Prostate gland (tissue), 2 donors: ENCODE data around the gene CELF3. TPM values are rescaled to one million over a fixed set of nuclear protein-coding genes. Genes with fewer than 3 reads are reported as not detected.
"Not testable (repeated sequence)": the region's sequence is repeated elsewhere in the genome, so short reads cannot be mapped to it uniquely, and the experiment has no call there.

ENCODE experiments used
- DNase-seq: peaks from one replicate; pipeline ENCODE4 v3.0.0-alpha.2; 2019; ENCODE audit warnings: low spot score
- H3K27ac ChIP-seq, 2 donors: fragments of 200-600 bp; sonication (generic); 2 replicates each; pipeline ENCODE4 v1.5.1; 2017 to 2019
- H3K27me3 ChIP-seq: fragments of 200-600 bp; sonication (generic); replicated peaks from 2 replicates; pipeline ENCODE4 v1.5.1; 2019; ENCODE audit not compliant: insufficient read depth
- H3K36me3 ChIP-seq, 2 donors: fragments of 200-600 bp; sonication (generic); 1 replicate in 1 of 2; 2 replicates in 1 of 2; pipeline versions ENCODE4 v1.5.1 to v1.8.1; 2017 to 2019
- H3K4me1 ChIP-seq: fragments of 200-600 bp; sonication (generic); replicated peaks from 2 replicates; pipeline ENCODE4 v1.5.1; 2019
- H3K4me3 ChIP-seq, 2 donors: fragments of 200-600 bp; sonication (generic); 2 replicates each; pipeline ENCODE4 v1.5.1; 2017 to 2019
- H3K9me3 ChIP-seq: fragments of 200-600 bp; sonication (generic); 2 replicates; pipeline ENCODE4 v1.5.1; 2017
- POLR2A ChIP-seq: fragments of 450-650 bp; IDR thresholded peaks from one replicate; pipeline ENCODE4 v1.6.1; 2016; ENCODE audit warnings: antibody characterized with exemption, mild to moderate bottlenecking
- POLR2AphosphoS5 ChIP-seq: sonication (generic); formaldehyde crosslinking; IDR thresholded peaks from one replicate; pipeline ENCODE4 v1.6.1; 2017; ENCODE audit warnings: antibody characterized with exemption
- WGBS: methylation state at CpG from one replicate; pipeline ENCODE4 v1.1.5; 2018; 5-methylcytosine and 5-hydroxymethylcytosine counted together
- intact Hi-C: fragments of 100-400 bp; cut with DNase I; formaldehyde crosslinking; loops from one replicate; pipeline ENCODE4 v1.14.2; 2022
- total RNA-seq, 2 donors: library from RNA; depleted of rRNA; stranded (reverse); fragments of >200 nt; gene quantifications; one replicate each; pipeline ENCODE4 v1.1.0, GENCODE V29; 2016
- TF ChIP-seq, protein P1 (sequence below), 4 experiments: fragments of 200-600 bp in 2 of 4; fragments of 450-650 bp in 2 of 4; sonication (generic) in 2 of 4; IDR thresholded peaks; 1 replicate in 3 of 4; 2 replicates in 1 of 4; pipeline ENCODE4 v1.5.1; 2016 to 2019; ENCODE audit warnings: antibody characterized with exemption in 4 of 4, mild to moderate bottlenecking in 2 of 4, moderate library complexity in 2 of 4

The CELF3 gene
- total RNA-seq, 2 donors from 2014 or later, result 0.34 TPM; not detected in 1

DNA sequence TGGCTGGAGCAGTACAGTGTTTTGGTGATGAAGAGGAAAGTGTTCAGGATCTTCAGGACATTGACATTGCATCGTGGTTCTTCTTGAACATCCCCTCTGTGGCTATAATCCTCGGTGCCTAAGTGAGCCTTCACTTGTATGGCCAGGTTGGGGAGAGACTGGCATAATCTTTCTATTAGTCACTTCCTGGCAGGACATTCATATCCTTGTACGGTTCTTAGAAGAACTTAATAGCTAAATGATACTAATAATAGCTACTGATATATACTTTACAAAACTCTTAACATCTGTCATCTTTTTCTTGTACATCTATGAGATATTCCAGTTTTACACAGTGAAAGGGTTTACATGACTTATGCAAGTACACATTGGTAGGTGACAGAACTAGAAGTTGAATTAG is 35.8 kb downstream of the CELF3 start:
- peak overlapping the region in 1 of 2 donors; percentile 52 for H3K27ac ChIP-seq

DNA sequence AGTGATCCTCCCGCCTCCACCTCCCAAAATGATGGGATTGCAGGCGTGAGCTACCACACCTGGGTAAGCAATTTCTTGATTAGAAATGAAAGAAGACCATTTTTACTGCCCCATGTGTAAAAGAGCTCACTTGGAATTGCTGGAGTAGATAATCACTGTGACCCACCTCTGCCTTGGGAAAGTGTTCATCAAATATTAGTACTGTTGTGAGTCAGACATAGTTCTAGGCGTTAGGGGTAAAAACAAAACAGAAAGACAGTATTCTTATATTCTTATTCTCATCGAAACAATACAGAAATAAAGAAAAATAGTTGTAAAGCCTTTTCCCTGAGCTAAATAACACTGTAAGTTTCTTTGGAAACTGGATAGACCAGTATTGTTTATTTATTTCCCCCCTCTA is 36.2 kb downstream of the CELF3 start:
- H3K4me3 ChIP-seq, result no peak overlapping the region
- H3K9me3 ChIP-seq, result no peaks in the 10 kb centered on the region
- H3K4me1 ChIP-seq, result peaks cover 5% of the 10 kb centered on the region
- 69% methylated on average over 4 of the region's 4 CpGs for WGBS
- no peaks in the 10 kb centered on the region for H3K36me3 ChIP-seq
- no peaks in the 10 kb centered on the region for H3K27me3 ChIP-seq
- intact Hi-C loops, result loop anchor here (10.0 kb wide), 1 partner anchor 66 kb away; the partner anchor contains the start of gene SNX27
- H3K27ac ChIP-seq, result peak overlapping the region in 1 of 2 donors; percentile 52
- no peak for TF ChIP-seq POLR2AphosphoS5
- TF ChIP-seq POLR2A, result no peak
- TF ChIP-seq, protein P1, sequence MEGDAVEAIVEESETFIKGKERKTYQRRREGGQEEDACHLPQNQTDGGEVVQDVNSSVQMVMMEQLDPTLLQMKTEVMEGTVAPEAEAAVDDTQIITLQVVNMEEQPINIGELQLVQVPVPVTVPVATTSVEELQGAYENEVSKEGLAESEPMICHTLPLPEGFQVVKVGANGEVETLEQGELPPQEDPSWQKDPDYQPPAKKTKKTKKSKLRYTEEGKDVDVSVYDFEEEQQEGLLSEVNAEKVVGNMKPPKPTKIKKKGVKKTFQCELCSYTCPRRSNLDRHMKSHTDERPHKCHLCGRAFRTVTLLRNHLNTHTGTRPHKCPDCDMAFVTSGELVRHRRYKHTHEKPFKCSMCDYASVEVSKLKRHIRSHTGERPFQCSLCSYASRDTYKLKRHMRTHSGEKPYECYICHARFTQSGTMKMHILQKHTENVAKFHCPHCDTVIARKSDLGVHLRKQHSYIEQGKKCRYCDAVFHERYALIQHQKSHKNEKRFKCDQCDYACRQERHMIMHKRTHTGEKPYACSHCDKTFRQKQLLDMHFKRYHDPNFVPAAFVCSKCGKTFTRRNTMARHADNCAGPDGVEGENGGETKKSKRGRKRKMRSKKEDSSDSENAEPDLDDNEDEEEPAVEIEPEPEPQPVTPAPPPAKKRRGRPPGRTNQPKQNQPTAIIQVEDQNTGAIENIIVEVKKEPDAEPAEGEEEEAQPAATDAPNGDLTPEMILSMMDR (IDR thresholded peaks at IDR 0.05), result no peak
- DNase-seq, result no peak

More for the DNA sequence above, 35.8 kb downstream of the CELF3 start:
- Histone ChIP-seq H3K4me1 (peaks cover 5% of the 10 kb centered on the region), H3K27me3 (no peaks in the 10 kb centered on the region), H3K9me3 (no peaks in the 10 kb centered on the region), H3K36me3 (no peaks in the 10 kb centered on the region), H3K4me3 (no peak overlapping the region)
- peak; percentile 70 for TF ChIP-seq POLR2AphosphoS5
- TF ChIP-seq POLR2A, result peak; percentile 11
- TF ChIP-seq, protein P1 (IDR thresholded peaks at IDR 0.05), result no peak
- DNase-seq, result peak; percentile 25
- intact Hi-C loops, result loop anchor here (10.0 kb wide), 1 partner anchor 66 kb away; the partner anchor contains the start of gene SNX27
- WGBS, result 21% methylated on average over 3 of the region's 3 CpGs

DNA sequence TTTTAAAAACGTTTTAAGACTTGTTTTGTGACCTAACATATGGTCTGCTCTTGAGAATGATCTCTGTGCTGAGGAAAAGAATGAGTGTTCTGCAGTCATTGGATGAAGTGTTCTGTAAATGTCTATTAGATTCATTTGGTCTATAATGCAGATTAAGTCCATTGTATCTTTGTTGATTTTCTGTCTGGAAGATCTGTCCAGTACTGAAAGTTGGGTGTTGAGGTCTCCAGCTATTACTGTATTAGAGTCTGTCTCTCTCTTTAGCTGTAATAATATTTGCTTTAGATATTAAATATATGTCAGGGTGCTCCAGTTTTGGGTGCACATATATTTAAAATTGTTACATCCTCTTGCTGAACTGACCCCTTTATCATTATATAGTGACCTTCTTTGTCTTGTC is 43.2 kb downstream of the CELF3 start:
- Histone ChIP-seq H3K36me3 (no peaks in the 10 kb centered on the region), H3K27ac (no peak overlapping the region), H3K27me3 (no peaks in the 10 kb centered on the region), H3K4me1 (no peaks in the 10 kb centered on the region), H3K9me3 (no peaks in the 10 kb centered on the region), H3K4me3 (no peak overlapping the region)
- no peak for TF ChIP-seq POLR2A
- TF ChIP-seq POLR2AphosphoS5, result no peak
- TF ChIP-seq, protein P1 (IDR thresholded peaks at IDR 0.05), result no peak
- no peak for DNase-seq
- WGBS, result 73% methylated on average over 1 of the region's 1 CpG
- intact Hi-C loops, result no loop called here

DNA sequence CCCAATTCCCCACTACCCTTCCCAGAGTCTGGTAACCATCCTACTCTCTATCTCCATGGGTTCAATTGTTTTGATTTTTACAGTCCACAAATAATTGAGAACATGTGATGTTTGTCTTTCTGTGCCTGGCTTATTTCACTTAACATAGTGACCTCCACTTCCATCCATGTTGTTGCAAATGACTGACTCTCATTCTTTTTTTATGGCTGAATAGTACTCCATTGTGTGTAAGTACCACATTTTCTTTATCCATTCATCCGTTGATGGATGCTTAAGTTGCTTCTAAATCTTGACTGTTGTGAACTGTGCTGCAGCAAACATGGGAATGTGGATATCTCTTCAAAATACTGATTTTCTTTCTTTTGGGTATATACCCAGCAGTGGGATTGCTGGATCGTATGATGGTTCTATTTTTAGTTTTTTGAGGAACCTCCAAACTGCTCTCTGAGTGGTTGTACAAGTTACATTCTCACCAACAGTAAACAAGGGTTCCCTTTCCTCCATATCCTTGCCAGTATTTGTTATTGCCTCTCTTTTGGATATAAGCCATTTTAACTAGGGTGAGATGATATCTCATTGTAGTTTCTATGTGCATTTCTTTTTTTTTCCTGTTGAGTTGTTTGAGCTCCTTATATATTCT is 46.4 kb downstream of the CELF3 start:
- DNase-seq, H3K27ac ChIP-seq, H3K27me3 ChIP-seq, intact Hi-C loops, H3K9me3 ChIP-seq, H3K4me1 ChIP-seq, H3K4me3 ChIP-seq, H3K36me3 ChIP-seq: not testable (repeated sequence)
- WGBS, result 73% methylated on average over 2 of the region's 2 CpGs

DNA sequence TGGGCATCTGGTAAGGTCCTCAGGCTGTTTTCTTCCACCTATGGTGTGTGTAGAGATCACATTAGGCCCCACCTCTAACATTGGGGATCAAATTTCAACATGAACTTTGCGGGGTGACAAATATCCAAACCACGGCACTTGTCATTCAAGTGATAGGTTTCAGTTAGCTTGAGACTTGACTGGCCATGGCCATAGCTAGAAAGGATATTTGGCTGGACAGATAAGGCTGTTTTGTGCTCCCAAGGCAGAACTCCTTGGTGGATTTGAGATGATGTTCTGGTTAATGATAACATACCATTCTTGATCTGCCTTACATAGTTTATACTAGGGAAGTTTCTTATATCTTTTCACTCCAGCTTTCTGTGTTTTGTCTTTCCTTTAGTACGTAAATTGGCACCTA is 48.5 kb downstream of the CELF3 start:
- Histone ChIP-seq H3K4me3 (no peak overlapping the region), H3K4me1 (no peaks in the 10 kb centered on the region), H3K27ac (no peak overlapping the region), H3K9me3 (no peaks in the 10 kb centered on the region), H3K27me3 (no peaks in the 10 kb centered on the region), H3K36me3 (no peaks in the 10 kb centered on the region)
- no peak for TF ChIP-seq POLR2A
- TF ChIP-seq, protein P1 (IDR thresholded peaks at IDR 0.05), result no peak
- no peak for TF ChIP-seq POLR2AphosphoS5
- intact Hi-C loops, result no loop called here
- 90% methylated on average over 3 of the region's 3 CpGs for whole genome bisulfite sequencing
- no peak for DNase-seq
